A673 (cell line): ENCODE results near the gene STRBP. TPM values are rescaled to one million over a fixed set of nuclear protein-coding genes. Genes with fewer than 3 reads are reported as not detected.
"Not testable (repeated sequence)": the region's sequence is repeated elsewhere in the genome, so short reads cannot be mapped to it uniquely, and the experiment has no call there.

ENCODE experiments used
- BruUV-seq: library from RNA; stranded (reverse); fragments of 400-500 nt; replicated peaks from 2 replicates; lab custom pipeline; 2021; lab: Mats Ljungman, UMichigan
- CTCF ChIA-PET: fragments of 300-600 bp; sonication (Branson Sonifier 250); formaldehyde crosslinking; loops from one replicate; lab custom pipeline; 2022; ENCODE audit warnings: antibody characterized with exemption; lab: Charles Lee
- POLR2A ChIA-PET: fragments of 300-600 bp; sonication (Branson Sonifier 250); formaldehyde crosslinking; loops from one replicate; lab custom pipeline; 2022; ENCODE audit warnings: antibody characterized with exemption; ENCODE audit not compliant: low non-redundant PET; lab: Charles Lee
- DNase-seq: peaks from one replicate; pipeline ENCODE4 v3.0.0-alpha.2; 2015; ENCODE audit warnings: low spot score
- H3K27ac ChIP-seq: fragments of 200-600 bp; sonication (generic); 2 replicates; pipeline ENCODE4 v1.5.1; 2016; ENCODE audit warnings: mixed run types, low read depth, mild to moderate bottlenecking, mixed read lengths, antibody characterized with exemption, low read length; ENCODE audit not compliant: poor library complexity, severe bottlenecking
- H3K27me3 ChIP-seq: fragments of 200-600 bp; sonication (generic); replicated peaks from 2 replicates; pipeline ENCODE4 v1.6.1; 2017; ENCODE audit warnings: mixed run types, low read depth, mild to moderate bottlenecking, mixed read lengths, antibody characterized with exemption, low read length; ENCODE audit not compliant: insufficient read depth, poor library complexity
- H3K36me3 ChIP-seq: fragments of 200-600 bp; sonication (generic); 2 replicates; pipeline ENCODE4 v1.6.1; 2016; ENCODE audit warnings: mixed run types, mild to moderate bottlenecking, mixed read lengths, antibody characterized with exemption, low read length; ENCODE audit not compliant: insufficient read depth, poor library complexity, severe bottlenecking
- H3K4me1 ChIP-seq: fragments of 200-600 bp; sonication (generic); 2 replicates; pipeline ENCODE4 v1.6.1; 2017; ENCODE audit warnings: mixed run types, mild to moderate bottlenecking, mixed read lengths, antibody characterized with exemption, low read length; ENCODE audit not compliant: insufficient read depth, poor library complexity, severe bottlenecking
- H3K4me3 ChIP-seq: fragments of 200-600 bp; sonication (generic); 2 replicates; pipeline ENCODE4 v1.5.1; 2016; ENCODE audit warnings: low read depth, mixed run types, mild to moderate bottlenecking, mixed read lengths, low read length; ENCODE audit not compliant: poor library complexity, severe bottlenecking
- H3K9me3 ChIP-seq: fragments of 200-600 bp; sonication (generic); 2 replicates; pipeline ENCODE4 v1.6.1; 2016; ENCODE audit warnings: mixed run types, low read depth, mild to moderate bottlenecking, mixed read lengths, antibody characterized with exemption, low read length; ENCODE audit not compliant: poor library complexity, severe bottlenecking
- EZH2 ChIP-seq: fragments of 200-600 bp; sonication (generic); IDR thresholded peaks from 2 replicates; pipeline ENCODE4 v1.6.1; 2017; ENCODE audit warnings: borderline replicate concordance, low read depth, mild to moderate bottlenecking, mixed read lengths, antibody characterized with exemption, low read length; ENCODE audit not compliant: poor library complexity, severe bottlenecking
- intact Hi-C: fragments of 100-400 bp; cut with micrococcal nuclease; formaldehyde crosslinking; loops from one replicate; pipeline ENCODE4 v1.10.0; 2022; ENCODE audit not compliant: unreplicated experiment
- total RNA-seq: library from RNA; stranded (reverse); gene quantifications from 2 replicates; pipeline ENCODE4 v1.2.3, GENCODE V29; 2021
- TF ChIP-seq, protein P1 (sequence below): fragments of 300-800, 200-600 bp; sonication (generic); conservative IDR thresholded peaks from 2 replicates; pipeline ENCODE4 v1.5.1; 2017; ENCODE audit warnings: low read depth, mild to moderate bottlenecking, antibody characterized with exemption, low read length, moderate library complexity, mixed read lengths

STRBP gene
- total RNA-seq, 1 experiment from 2014 or later, result 79.4 TPM

DNA sequence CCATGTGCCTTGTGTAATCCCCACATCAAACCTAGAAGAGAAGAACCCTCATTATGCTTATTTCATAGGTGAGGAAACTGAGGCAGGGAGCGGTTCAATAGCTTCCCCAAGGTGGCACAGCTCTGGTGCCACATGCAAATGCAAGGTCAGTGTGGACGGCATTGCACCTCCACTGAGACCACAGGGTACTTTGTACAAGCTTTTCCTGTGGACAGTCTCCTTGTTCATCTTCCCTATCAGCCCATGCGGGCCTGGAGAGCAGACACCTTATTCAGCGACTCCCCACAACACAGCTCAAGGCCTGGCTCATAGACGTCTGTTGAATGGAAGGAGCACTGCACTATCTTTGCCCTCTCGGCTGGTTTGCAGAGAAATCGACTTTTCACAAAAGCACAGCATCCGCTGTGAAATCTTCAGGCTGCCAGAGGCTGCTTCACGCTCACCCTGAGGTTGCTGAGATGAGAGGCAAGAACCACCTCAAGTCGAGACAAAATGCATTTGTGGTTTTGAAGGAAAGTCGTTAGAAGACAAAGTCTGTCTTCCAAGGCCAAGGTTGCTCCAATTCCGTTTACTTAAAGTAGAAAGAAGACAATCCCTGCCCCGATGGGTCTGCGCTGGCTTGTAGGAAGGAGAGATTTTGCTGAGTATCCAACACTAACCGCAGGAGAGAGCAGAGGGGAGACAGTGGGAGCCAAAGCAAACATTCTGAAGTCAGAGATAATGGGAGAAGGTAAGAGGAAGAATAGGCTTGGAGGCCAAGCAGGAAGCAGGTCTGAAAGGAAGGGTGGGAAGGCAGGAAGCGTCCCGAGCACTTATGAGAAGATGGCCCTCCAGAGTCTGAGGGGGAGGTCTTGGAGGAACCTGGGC lies 34.2 kb upstream of the STRBP start:
- ChIA-PET POLR2A (no interaction called here), CTCF (no interaction called here)
- BruUV-seq, result no TSS peak
- Histone ChIP-seq H3K9me3 (no peaks in the 10 kb centered on the region), H3K4me3 (no peak overlapping the region), H3K27ac (no peak overlapping the region), H3K4me1 (peaks cover 33% of the 10 kb centered on the region), H3K36me3 (no peaks in the 10 kb centered on the region), H3K27me3 (no peaks in the 10 kb centered on the region)
- intact Hi-C loops, result no loop called here
- no peak for DNase-seq
- no peak for TF ChIP-seq EZH2
- TF ChIP-seq, protein P1, sequence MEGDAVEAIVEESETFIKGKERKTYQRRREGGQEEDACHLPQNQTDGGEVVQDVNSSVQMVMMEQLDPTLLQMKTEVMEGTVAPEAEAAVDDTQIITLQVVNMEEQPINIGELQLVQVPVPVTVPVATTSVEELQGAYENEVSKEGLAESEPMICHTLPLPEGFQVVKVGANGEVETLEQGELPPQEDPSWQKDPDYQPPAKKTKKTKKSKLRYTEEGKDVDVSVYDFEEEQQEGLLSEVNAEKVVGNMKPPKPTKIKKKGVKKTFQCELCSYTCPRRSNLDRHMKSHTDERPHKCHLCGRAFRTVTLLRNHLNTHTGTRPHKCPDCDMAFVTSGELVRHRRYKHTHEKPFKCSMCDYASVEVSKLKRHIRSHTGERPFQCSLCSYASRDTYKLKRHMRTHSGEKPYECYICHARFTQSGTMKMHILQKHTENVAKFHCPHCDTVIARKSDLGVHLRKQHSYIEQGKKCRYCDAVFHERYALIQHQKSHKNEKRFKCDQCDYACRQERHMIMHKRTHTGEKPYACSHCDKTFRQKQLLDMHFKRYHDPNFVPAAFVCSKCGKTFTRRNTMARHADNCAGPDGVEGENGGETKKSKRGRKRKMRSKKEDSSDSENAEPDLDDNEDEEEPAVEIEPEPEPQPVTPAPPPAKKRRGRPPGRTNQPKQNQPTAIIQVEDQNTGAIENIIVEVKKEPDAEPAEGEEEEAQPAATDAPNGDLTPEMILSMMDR, result no peak

DNA sequence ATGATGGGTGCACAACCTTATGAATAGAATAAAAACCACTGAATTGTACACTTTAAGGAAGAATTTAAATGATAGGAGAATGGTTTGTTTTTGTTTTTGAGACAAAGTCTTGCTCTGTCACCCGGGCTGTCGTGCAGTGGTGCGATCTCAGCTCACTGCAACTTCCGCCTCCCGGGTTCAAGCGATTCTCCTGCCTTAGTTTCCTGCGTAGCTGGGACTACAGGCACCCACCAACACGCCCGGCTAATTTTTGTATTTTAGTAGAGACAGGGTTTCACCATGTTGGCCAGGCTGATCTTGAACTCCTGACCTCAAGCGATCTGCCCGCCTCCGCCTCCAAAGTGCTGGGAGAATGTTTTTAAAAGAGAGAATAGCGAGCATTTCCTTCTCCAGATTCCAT lies 33.5 kb upstream of the STRBP start:
- CTCF ChIA-PET, H3K27ac ChIP-seq, POLR2A ChIA-PET, BruUV-seq, DNase-seq, H3K27me3 ChIP-seq, H3K9me3 ChIP-seq, H3K4me3 ChIP-seq, H3K36me3 ChIP-seq, intact Hi-C loops: not testable (repeated sequence)
- H3K4me1 ChIP-seq, result peaks cover 27% of the 10 kb centered on the region

- CTCF ChIA-PET, result no interaction called here
Measured at GRCh38 chr9:123300554-123300953, 32.2 kb upstream of the STRBP start.

More at GRCh38 chr9:123300554-123300953, 32.2 kb upstream of the STRBP start:
- H3K4me1 ChIP-seq, result peaks cover 14% of the 10 kb centered on the region
- TF ChIP-seq, protein P1, result no peak
- TF ChIP-seq EZH2, result no peak
- no peak overlapping the region for H3K27ac ChIP-seq
- intact Hi-C loops, result no loop called here
- H3K36me3 ChIP-seq, result no peaks in the 10 kb centered on the region
- no peaks in the 10 kb centered on the region for H3K27me3 ChIP-seq
- DNase-seq, result no peak
- BruUV-seq, result no TSS peak
- H3K4me3 ChIP-seq, result no peak overlapping the region
- POLR2A ChIA-PET, result no interaction called here
- H3K9me3 ChIP-seq, result no peaks in the 10 kb centered on the region
